GM18507 (cell line): ENCODE measurements around the gene ENDOV.
"Not testable (repeated sequence)": the region's sequence is repeated elsewhere in the genome, so short reads cannot be mapped to it uniquely, and the experiment has no call there.

Experiments
- DNase-seq: peaks from one replicate; pipeline ENCODE4 v3.0.0; 2011; ENCODE audit warnings: low read depth; ENCODE audit not compliant: insufficient read length; ENCODE audit errors: extremely low spot score
- FAIRE-seq: peaks from 2 replicates; lab custom pipeline; 2011; peaks lifted over from hg19 to GRCh38; lab: Jason Lieb, UNC

Gene ENDOV

DNA sequence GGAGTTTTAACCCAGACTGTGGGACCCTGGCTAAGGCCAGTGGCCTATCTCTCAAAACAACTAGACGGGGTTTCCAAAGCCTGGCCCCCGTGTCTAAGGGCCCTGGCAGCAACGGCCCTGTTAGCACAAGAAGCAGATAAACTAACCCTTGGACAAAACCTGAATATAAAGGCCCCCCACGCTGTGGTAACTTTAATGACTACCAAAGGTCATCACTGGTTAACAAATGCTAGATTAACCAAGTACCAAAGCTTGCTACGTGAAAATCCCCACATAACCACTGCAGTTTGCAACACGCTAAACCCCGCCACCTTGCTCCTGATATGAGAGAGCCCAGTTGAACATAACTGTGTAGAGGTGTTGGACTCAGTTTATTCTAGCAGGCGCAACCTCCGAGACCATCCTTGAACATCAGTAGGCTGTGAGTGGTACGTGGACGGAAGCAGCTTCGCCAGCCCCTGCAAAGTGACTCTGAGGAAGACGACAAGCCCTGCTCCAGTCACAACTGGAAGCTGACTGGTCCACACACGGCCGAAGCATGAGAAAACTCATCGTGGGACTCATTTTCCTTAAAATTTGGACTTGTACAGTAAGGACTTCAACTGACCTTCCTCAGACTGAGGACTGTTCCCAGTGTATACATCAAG, 4.4 kb upstream of the ENDOV start:
- FAIRE-seq, DNase-seq: not testable (repeated sequence)

DNA sequence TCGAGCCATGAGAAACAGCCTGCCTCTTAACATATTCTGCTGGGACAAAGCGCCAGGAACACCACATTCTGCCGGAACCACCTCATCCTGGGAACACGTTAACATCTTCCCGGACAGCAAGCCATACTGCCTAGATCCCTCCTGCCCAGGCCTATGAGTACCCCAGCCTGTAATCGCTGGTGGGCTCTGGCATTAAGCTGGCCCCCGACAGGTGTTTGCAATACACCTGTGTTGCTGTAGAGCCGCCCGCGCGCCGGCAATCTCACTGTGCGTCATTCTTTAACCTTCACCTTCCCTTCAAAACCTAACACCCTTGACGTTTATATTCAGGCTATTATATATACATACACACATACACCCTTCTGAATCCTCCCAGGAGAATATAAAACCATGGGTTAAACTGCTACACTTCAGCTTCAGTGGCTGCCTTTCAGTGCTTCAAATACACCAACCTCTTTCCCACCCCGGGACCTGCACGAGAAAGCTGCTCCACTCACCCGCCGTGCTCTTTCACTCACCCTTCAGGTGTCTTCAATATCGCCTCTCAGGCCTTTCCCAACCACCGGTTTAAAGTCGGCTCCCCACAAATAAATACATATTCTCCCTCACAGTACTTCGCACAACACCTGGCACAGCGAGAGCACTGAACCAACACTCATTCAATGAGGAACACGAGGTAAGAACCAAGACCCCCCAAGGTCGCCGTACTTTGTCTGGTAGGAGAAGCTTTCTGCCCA, 1.0 kb upstream of the ENDOV start:
- FAIRE-seq = no peak
- no peak for DNase-seq

DNA sequence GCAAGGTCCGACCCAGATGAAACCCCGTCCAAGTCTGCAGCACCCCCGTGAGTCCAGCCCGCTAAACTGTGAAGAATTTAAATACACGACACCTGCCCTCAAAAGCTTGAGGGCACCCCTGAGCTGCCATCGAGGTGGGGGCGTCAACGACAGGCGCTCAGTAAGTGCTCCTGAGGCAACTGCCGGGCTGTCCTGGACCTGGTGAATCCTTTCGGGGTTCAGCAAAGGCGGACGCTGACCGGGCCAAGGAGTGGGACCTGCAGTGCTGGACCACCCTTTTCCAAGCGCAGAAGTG, 512 bp upstream of the ENDOV start:
- no peak for FAIRE-seq
- no peak for DNase-seq

DNA sequence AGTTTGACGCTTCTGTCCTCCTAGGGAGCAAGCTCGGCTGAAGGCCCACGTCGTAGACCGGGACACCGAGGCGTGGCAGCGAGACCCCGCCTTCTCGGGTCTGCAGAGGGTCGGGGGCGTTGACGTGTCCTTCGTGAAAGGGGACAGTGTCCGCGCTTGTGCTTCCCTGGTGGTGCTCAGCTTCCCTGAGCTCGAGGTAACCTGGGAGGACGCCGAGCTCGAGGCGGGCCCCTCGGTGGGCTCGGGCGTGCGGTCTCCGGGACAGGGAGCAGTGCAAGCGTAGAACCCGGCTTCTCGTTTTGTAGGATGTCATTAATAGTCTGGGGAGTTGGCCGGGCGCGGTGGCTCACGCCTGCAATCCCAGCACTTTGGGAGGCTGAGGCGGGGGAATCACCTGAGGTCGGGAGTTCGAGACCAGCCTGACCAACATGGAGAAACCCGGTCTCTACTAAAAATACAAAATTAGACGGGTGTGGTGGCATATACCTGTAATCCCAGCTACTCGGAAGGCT, 715 bp downstream of the ENDOV start:
- DNase-seq (no peak), FAIRE-seq (no peak)

DNA sequence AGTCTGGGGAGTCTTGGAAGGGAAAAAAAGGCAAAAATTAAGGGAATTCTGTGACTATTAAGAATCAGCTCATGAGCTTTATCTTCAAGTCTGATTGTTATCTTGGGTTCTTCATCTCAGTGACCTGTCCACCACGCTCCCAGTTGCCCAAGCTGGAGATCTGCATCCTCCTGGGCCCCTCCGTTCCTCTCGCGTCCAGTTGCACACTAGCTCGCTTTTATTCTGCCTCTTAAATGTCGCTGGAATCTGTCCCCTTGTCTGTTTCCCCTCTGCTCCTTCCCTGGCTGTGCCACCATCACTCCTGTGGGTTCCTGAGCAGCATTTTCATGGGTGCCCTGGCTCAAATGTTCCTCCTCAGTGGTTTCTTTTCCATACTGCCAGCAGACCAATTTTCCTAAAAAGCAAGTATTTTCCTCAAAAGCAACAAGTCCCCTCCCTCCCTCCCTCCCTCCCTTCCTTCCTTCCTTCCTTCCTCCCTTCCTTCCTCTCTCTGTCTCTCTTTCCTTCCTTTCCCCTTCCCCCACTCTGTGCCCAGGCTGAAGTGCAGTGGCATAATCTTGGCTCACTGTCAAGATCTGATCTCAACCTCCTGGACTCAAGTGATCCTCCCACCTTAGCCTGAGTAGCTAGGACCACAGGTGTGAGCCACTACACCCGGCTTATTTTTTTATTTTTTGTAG, 1.4 kb downstream of the ENDOV start:
- DNase-seq = no peak
- FAIRE-seq = no peak

DNA sequence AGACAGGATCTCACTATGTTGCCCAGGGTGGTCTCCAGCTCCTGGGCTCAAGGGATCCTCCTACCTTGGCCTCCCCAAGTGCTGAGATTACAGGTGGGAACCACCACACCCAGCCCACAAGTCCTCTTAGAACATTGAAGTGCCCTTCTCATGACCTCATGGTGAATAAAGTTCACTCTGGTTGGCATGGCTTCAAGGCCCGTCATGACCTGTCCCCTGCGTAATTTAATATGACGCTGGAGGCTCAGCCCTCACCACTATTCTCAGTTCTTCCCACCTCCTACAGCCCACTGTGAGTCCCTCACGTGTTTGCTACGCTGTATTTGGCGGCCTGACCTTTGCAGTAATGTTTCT, 1.9 kb downstream of the ENDOV start:
- no peak for FAIRE-seq

DNA sequence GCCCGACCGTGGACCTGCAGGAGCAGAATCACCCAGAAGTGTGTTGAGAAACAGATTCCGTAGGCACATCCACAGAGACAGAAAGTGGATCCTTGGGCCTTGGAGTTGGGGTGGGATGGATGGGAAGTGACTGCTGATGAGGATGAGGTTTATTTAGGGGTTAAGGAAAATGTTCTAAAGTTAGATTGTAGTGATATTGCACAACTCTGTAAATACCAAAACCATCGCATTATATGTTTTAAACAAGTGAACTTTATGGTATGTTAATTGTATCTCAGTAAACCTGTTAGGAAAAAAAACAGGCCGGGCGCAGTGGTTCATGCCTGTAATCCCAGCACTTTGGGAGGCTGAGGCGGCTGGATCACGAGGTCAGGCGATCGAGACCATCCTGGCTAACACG, 3.6 kb downstream of the ENDOV start:
- no peak for DNase-seq
- no peak for FAIRE-seq

More for the DNA sequence above, 1.9 kb downstream of the ENDOV start:
- DNase-seq = no peak

DNA sequence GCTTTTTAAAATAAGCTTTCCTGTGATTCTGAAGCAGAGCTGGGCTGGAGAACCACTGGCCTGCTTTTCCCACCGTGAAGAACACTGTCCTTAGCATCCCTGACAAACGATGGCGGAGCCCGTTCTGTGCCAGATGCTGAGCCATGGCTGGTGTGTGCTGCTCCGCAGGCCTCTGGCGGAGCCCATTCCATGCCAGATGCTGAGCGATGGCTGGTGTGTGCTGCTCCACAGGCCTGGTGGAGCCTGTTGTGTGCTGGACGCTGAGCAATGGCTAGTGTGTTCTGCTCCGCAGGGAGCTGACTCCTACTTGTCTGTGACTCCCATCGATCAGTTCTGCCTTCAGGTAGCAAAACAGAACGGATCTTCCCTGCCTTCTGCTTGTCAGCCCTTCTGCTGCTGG, 4.3 kb downstream of the ENDOV start:
- no peak for FAIRE-seq

DNA sequence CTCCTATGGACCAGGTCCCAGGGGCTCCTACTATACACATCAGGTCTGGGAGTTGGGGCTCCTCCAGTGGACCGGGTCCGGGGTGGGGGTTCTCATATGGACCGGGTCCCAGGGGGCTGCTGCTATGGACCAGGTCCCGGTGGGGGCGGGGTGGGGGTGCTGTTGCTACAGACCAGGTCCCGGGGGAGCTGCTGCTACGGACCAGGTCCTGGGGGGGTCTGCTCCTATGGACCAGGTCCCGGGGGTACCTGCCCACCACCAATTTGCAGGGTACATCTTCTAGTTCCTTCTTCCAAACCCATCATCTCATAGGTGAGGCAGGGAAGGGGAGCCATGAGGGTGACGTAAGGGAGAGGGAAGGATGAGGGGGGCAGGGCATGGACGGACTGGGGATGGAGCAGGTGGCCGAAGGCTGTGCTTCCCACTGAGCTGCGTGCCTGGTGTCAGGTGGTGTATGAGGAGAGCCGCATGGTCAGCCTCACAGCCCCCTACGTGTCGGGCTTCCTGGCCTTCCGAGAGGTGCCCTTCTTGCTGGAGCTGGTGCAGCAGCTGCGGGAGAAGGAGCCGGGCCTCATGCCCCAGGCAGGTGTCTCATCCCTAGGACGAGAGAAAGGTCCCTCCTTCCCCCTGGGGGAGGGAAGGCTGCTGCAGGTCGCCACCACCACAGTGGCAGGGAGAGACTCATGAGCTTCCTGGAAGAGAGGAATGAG, 6.6 kb downstream of the ENDOV start:
- no peak for DNase-seq
- FAIRE-seq = no peak

More for the DNA sequence above, 4.3 kb downstream of the ENDOV start:
- no peak for DNase-seq

DNA sequence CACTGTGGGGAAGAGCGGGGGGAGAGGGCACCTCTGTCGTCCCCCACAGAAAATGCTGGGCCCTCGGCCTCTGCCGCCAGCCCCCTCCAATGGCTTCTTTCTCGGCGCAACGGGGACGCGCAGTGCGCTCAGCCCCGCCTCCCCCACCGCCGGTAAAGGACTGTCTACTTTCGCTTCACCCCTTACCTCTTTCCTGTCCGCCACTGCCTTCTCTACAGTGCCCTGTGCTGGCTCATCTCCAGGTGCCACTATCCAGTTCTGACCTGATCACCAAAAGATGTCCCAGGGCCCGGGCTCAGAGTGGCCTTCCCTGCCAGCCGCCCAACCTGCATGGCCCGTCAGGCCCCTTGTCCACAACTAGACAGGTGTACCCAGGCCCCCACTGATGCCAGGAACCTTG, 7.3 kb downstream of the ENDOV start:
- FAIRE-seq (no peak), DNase-seq (no peak)

DNA sequence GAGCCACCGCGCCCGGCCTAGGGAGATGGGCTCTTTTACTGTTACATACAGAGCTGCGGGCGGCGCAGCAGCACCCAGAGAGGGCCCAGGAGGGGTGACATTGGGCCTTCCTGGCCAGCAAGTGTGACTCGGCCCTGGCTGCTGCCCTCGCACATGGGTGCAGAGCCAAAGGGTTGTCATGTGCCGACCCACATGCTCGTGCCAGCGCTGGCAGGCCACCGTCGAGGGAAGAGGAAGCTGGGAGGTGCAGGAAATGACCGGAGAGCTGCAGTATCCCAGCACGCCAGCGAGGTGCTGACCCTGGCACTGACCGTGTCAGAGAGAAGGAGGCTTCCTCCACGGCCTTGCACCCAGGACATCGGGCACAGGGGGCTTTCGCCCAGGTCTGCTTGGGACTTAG, 8.0 kb downstream of the ENDOV start:
- DNase-seq (no peak), FAIRE-seq (no peak)

DNA sequence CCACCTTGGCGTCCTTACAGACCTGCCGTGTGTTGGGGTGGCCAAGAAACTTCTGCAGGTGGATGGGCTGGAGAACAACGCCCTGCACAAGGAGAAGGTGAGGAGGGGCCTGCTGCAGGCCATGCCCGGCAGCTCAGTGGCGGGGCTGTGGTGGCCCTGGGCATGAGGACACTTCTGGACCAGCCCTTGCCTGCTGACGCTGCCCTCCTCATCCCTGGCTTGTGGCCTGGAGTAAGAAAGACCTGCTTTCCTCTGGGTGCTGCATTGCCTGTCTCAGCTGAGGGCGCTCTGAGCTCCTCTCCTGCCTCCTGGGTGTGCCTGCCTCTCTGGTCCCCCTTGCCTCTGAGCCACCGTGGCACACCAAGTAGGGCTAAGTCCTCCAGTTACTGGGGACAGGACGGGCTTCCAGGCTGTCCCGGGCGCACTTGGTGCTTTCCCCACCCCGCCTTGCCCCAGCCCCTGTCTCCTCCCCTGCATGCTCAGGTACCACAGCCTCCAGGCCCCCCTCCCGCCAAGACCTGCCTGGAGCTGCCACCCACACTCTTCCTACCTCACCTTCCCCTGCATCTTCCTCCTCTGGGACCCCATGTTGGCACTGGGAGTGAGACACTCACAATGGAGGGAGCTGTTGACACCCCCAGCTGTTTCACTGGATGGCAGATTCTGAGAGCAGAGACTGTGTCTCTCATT, 8.7 kb downstream of the ENDOV start:
- FAIRE-seq = no peak
- no peak for DNase-seq

DNA sequence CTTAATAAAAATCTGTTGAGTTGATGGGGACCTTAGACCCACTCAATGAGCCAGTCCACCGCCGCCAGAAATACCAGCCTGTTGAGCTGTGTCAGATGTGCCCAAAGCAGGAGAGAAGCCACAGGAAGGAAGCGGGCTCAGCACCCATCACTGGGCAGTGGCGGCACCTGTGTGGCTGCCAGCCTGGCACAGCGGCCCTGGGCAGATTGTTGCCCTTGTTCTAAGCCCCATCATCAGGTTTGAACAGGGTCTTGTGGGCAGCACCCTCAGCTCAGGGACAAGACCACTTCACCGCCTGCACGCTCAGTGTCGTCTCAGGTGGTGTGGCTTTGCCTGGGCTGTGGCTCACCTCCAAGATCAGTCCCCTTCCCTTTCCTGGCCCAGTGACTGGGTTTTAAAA, 9.3 kb downstream of the ENDOV start:
- no peak for FAIRE-seq
- DNase-seq = no peak

DNA sequence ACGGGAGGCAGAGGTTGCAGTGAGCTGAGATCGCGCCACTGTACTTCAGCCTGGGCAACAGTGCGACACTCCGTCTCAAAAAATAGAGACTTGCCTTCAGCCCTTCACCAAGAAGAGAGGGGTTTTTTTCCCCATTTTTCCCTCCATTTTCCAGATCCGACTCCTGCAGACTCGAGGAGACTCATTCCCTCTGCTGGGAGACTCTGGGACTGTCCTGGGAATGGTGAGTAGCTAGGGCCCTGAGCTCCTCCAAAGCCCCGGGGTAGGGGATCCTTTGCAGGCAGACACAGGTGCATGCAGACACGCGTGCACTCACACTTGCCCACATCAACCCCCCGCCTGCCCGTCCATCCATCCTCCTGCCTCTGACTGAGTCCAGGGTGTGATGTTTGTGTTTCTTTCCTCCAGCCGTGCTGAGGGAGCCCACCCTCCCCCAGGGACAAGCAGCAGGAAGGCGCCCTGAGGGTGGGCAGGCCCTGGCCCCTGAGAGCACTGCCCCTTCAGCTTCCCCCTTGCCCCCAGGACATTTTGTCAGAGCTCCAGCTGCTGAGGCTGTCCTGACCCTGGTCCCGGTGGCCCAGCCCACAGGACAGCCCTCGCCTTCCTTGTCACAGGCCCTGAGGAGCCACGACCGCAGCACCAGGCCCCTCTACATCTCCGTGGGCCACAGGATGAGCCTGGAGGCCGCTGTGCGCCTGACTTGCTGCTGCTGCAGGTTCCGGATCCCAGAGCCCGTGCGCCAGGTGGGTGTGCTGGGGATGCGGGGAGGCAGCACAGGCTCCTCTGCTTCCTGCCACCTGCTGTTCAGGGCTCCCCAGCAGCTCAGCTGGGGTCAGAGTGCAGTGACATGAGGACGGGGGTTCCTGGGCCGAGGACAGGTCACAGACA, 10.2 kb downstream of the ENDOV start:
- no peak for DNase-seq
- no peak for FAIRE-seq

DNA sequence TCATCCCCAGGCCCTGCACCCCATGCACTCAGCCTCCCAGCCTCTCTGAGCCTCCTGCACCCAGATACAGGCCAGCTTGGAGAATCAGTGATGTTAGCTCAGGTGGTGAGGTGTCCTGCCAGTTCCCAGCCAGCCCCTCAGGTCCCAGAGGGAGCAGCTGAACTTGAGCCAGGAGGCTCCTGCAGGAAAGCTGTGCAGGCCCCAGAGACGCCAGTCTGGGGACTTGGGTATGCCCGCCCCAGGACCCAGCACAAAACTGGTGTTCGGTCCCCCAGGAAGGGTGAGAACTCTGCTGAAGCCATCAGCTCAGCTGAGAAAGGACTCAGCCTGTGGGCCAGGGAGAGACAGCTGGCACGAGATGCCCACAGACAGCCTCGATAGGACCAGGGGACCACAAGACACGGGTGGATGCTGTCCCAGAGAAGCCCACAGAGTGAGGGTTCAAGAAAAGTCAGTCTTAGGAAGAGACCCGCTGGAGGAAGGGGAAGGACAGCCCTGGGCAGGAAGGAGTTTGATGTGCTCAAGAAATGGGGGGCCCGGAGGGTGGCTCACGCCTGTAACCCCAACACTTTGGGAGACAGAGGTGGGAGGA, 11.0 kb downstream of the ENDOV start:
- no peak for DNase-seq
- no peak for FAIRE-seq

DNA sequence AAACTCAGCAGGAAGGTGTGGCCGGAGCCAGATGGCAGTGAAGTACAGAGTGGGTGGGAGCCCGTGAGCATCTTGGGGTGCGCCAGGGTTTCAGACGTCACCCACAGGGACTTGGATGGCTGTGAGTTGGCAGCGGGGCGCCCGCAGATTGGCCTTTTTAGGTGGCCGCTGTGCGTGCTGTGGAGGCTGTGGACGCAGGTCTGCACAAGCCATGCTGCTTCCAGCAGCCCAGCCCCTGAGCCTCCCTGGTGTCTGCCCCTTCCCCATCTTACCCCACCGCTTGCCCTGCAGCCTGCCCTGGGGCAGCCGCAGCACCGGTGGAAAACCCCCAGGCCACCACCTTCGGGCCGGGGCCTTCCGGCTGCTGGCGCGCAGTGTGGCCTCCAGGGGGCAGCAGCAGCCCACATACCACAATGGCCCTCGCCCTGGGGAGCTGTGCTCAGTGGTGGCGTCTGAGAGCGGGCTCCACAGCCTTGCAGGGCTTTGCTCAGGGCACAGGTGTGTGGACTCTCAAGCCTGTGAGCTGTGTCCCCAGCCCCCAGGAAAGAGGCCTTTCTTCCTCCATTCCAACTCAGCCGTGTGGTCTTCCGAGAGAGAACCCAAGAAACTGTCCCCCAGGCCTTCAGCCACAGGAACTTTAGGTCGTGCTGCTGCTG, 11.8 kb downstream of the ENDOV start:
- DNase-seq = peak; percentile 89
- FAIRE-seq = peak; percentile 90

DNA sequence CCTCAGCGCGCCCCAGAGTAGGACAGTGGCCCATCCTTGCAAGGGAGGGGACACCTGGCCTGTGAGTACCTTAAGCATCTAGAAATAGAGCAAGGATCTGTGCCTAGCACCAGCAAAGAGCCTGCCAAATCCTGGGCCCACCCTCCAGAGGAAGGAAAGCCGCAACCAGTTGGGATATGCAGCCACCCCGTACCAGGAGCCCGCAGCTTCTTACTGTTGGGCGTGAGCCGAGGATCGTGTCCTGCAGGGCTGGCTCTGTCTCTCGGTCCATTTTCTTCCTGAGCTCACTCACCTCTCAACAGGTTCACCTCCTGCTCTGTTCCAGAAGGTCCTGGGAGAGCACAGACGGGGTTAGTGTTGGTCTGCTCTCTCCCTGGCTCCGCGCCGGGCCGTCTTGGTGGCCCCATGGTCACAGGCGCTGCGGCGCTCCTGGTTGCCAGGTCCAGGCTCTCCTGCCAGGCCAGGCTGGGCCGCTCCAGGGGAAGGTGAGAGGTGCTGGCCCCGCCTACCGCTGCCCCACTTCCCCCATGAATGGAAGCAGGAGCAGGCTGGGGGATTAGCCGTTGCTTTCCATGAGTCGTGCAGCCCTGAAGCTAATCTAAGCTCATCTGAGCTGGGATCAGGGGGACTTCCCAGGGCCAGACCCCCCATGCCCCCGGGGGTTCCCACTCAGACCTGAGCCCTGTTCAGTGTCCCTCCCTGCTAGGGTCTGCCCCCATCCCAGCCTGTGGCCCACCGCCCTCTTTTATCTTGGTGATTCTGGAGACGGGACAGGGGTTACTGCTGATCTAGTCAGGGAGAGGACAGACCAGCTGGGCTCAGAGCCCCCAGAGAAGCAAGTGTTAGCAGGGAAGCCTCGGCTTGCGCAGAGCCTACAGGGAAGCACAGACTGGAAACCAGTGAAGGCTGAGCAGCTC, 12.7 kb downstream of the ENDOV start:
- no peak for DNase-seq
- no peak for FAIRE-seq
